GM12878 (cell line): Measurements from ENCODE around the gene DENND6A. TPM values are rescaled to one million over a fixed set of nuclear protein-coding genes. Genes with fewer than 3 reads are reported as not detected.

Experiments
- ATAC-seq: fragments of 200-7000 bp; cut with Tn5 transposase; 3 replicates; pipeline ENCODE4 v1.9.1; 2020; ENCODE audit warnings: mild to moderate bottlenecking, moderate library complexity
- BruUV-seq: library from RNA; stranded (reverse); fragments of 400-500 nt; replicated peaks from 2 replicates; lab custom pipeline; 2021; lab: Mats Ljungman, UMichigan
- CTCF ChIA-PET: fragments of 300-600 bp; sonication (Branson Sonifier 250); formaldehyde crosslinking; extraction: SDS; loops from one replicate; lab custom pipeline; 2021; ENCODE audit warnings: inconsistent platforms; lab: Yijun Ruan, JAX
- POLR2A ChIA-PET: fragments of 350-600 bp; formaldehyde crosslinking; extraction: SDS; loops from one replicate; lab custom pipeline; 2021; ENCODE audit warnings: inconsistent platforms; lab: Charles Lee
- RAD21 ChIA-PET: fragments of 300-600 bp; sonication (Branson Sonifier 250); formaldehyde crosslinking; loops from one replicate; lab custom pipeline; 2023; ENCODE audit warnings: antibody characterized with exemption; ENCODE audit not compliant: unreplicated experiment; lab: Charles Lee
- SMC1A ChIA-PET: fragments of 300-600 bp; sonication (Branson Sonifier 250); formaldehyde crosslinking; loops from one replicate; lab custom pipeline; 2023; ENCODE audit not compliant: unreplicated experiment, uncharacterized antibody; lab: Charles Lee
- DNase-seq: peaks from one replicate; pipeline ENCODE4 v3.0.0-alpha.2; 2011; ENCODE audit warnings: low read depth, low spot score
- FAIRE-seq: peaks from 3 replicates; lab custom pipeline; 2011; peaks lifted over from hg19 to GRCh38; lab: Jason Lieb, UNC
- H2AFZ ChIP-seq: 2 replicates; pipeline ENCODE4 v1.6.0; 2011; ENCODE audit warnings: low read depth, low read length, control low read depth; ENCODE audit not compliant: control insufficient read depth
- H3K27ac ChIP-seq: 2 replicates; pipeline ENCODE4 v1.5.1; 2011; ENCODE audit warnings: control low read depth; ENCODE audit not compliant: control insufficient read depth, insufficient read depth
- H3K27me3 ChIP-seq, 2 experiments: replicated peaks in 1 of 2; 2 replicates each; pipeline versions ENCODE4 v1.6.0 to v1.6.1; 2011; ENCODE audit warnings: low read length in 1 of 2; ENCODE audit not compliant: control insufficient read depth in 2 of 2, insufficient read depth in 2 of 2
- H3K36me3 ChIP-seq, 2 experiments: 2 replicates each; pipeline ENCODE4 v1.5.1; 2011; ENCODE audit warnings: low read length in 1 of 2; ENCODE audit not compliant: control insufficient read depth in 2 of 2, insufficient read depth in 2 of 2
- H3K4me1 ChIP-seq: 2 replicates; pipeline ENCODE4 v1.6.1; 2011; ENCODE audit warnings: mild to moderate bottlenecking, low read length, moderate library complexity, mixed read lengths; ENCODE audit not compliant: control insufficient read depth, insufficient read depth
- H3K4me2 ChIP-seq: 2 replicates; pipeline ENCODE4 v1.6.0; 2011; ENCODE audit warnings: control low read depth; ENCODE audit not compliant: control insufficient read depth, insufficient read depth
- H3K4me3 ChIP-seq: fragments of 200-600 bp; sonication (generic); 2 replicates; pipeline ENCODE4 v1.5.1; 2016
- H3K79me2 ChIP-seq: 2 replicates; pipeline ENCODE4 v1.6.0; 2011; ENCODE audit warnings: low read length; ENCODE audit not compliant: control insufficient read depth, insufficient read depth
- H3K9ac ChIP-seq: 2 replicates; pipeline ENCODE4 v1.8.0; 2011; ENCODE audit warnings: low read length, control low read depth, mixed read lengths; ENCODE audit not compliant: control insufficient read depth, insufficient read depth
- H3K9me3 ChIP-seq: replicated peaks from 3 replicates; pipeline ENCODE4 v1.5.1; 2011; ENCODE audit warnings: mild to moderate bottlenecking, low read length; ENCODE audit not compliant: control insufficient read depth, insufficient read depth
- H4K20me1 ChIP-seq: 2 replicates; pipeline ENCODE4 v1.6.0; 2011; ENCODE audit not compliant: control insufficient read depth, insufficient read depth
- BCL3 ChIP-seq: IDR thresholded peaks from 2 replicates; pipeline ENCODE4 v1.6.1; 2011; ENCODE audit warnings: borderline replicate concordance, low read depth, mild to moderate bottlenecking, moderate library complexity, low read length; ENCODE audit not compliant: insufficient read depth, poor library complexity, severe bottlenecking
- CTCF ChIP-seq, 3 experiments: IDR thresholded peaks in 2 of 3; conservative IDR thresholded peaks in 1 of 3; 2 replicates each; pipeline ENCODE4 v1.5.1; 2011; ENCODE audit warnings: low read depth in 3 of 3, low read length in 3 of 3, mild to moderate bottlenecking in 3 of 3, control low read depth in 2 of 3, moderate library complexity in 2 of 3, inconsistent platforms in 1 of 3, mixed read lengths in 1 of 3; ENCODE audit not compliant: control insufficient read depth in 2 of 3, insufficient read depth in 1 of 3; ENCODE audit errors: extremely low read depth in 1 of 3
- HSF1 ChIP-seq: fragments of 150-350 bp; IDR thresholded peaks from 2 replicates; pipeline ENCODE4 v1.6.1; 2014; ENCODE audit warnings: mild to moderate bottlenecking, low read depth, low read length
- IKZF1 ChIP-seq: fragments of 450-650 bp; conservative IDR thresholded peaks from 2 replicates; pipeline ENCODE4 v1.6.1; 2017; ENCODE audit warnings: antibody characterized with exemption, mild to moderate bottlenecking
- KAT2A ChIP-seq: conservative IDR thresholded peaks from 2 replicates; pipeline ENCODE4 v1.6.1; 2011; ENCODE audit warnings: low read depth, low read length; ENCODE audit not compliant: control insufficient read depth
- NFXL1 ChIP-seq: fragments of 450-650 bp; IDR thresholded peaks from 2 replicates; pipeline ENCODE4 v1.6.1; 2017; ENCODE audit warnings: antibody characterized with exemption, mild to moderate bottlenecking, borderline replicate concordance
- RCOR1 ChIP-seq: conservative IDR thresholded peaks from 2 replicates; pipeline ENCODE4 v1.6.1; 2012; ENCODE audit warnings: low read depth, low read length, improper control_type of control experiment
- USF2 ChIP-seq: IDR thresholded peaks from 2 replicates; pipeline ENCODE4 v1.6.1; 2011; ENCODE audit warnings: low read depth, low read length, improper control_type of control experiment, borderline replicate concordance
- WGBS: methylation state at CpG from one replicate; pipeline ENCODE4 v1.1.6; 2016; ENCODE audit warnings: low lambda C conversion rate; ENCODE audit not compliant: insufficient replicate concordance, insufficient coverage; ENCODE audit errors: missing lambda C conversion rate; 5-methylcytosine and 5-hydroxymethylcytosine counted together
- in situ Hi-C: fragments of 300-500 bp; cut with MboI; formaldehyde crosslinking; loops from 9 replicates; pipeline ENCODE4 v1.14.3; 2018; ENCODE audit warnings: mixed read lengths
- intact Hi-C: fragments of 100-400 bp; cut with micrococcal nuclease; formaldehyde crosslinking; loops from one replicate; pipeline ENCODE4 v1.14.2; 2022; ENCODE audit not compliant: unreplicated experiment
- polyA plus RNA-seq, 11 experiments: library from polyadenylated mRNA; depleted of rRNA in 4 of 11; unstranded in 6 of 11; stranded (reverse) in 5 of 11; fragments of >200 nt; fragmentation: Nextera tagmentation in 4 of 11; fragmentation: Illumina TruSeq in 1 of 11; extraction: Ambion mirVana in 4 of 11; extraction: Trizol in 1 of 11; gene quantifications; 1 replicate in 1 of 11; 2 replicates in 10 of 11; pipeline versions ENCODE4 v1.2.1 to v1.2.3, GENCODE V29; 2011 to 2016; ENCODE audit warnings: inconsistent platforms in 2 of 11, missing spikeins in 2 of 11, low read depth in 1 of 11
- total RNA-seq, 4 experiments: library from RNA; depleted of rRNA in 3 of 4; stranded (reverse); fragments of >200 nt in 3 of 4; fragmentation: Illumina TruSeq in 1 of 4; extraction: Trizol in 1 of 4; gene quantifications; 2 replicates each; pipeline versions ENCODE4 v1.2.1 to v1.2.3, GENCODE V29; 2013 to 2021

The DENND6A gene
- total and polyA plus RNA-seq, 10 of the 15 experiments (the other 5 are each of a cell fraction or from before 2014, with no cell fraction given): 1.8 to 15.3 (median 10.3) TPM

- Histone ChIP-seq H3K9me3 (no peaks in the 10 kb centered on the region), H3K4me1 (no peaks in the 10 kb centered on the region), H3K27ac (no peak overlapping the region), H3K4me2 (no peak overlapping the region)
- DNase-seq (no peak), ATAC-seq (no peak)
- no TSS peak for BruUV-seq
- RAD21 ChIA-PET: no interaction called here
- WGBS: 100% methylated on average over 3 of the region's 3 CpGs
- TF ChIP-seq IKZF1 (no peak), HSF1 (no peak), CTCF (IDR thresholded peaks at IDR 0.05 in 2 of 3, conservative IDR thresholded peaks at IDR 0.05 in 1 of 3; ENCODE audit: control insufficient read depth in 2 of 3, extremely low read depth in 1 of 3, insufficient read depth in 1 of 3, low read depth in 3 of 3, low read length in 3 of 3) (no peak), KAT2A (no peak), BCL3 (no peak), RCOR1 (no peak), USF2 (no peak), NFXL1 (no peak)
- TF ChIP-seq, all 136 proteins: peak for 0
- no peak overlapping the region for H3K4me3 ChIP-seq
- H3K9ac ChIP-seq: no peak overlapping the region
- in situ Hi-C loops (no loop called here), intact Hi-C loops (no loop called here)
- no peaks in the 10 kb centered on the region for H4K20me1 ChIP-seq
- POLR2A ChIA-PET: no interaction called here
- SMC1A ChIA-PET: interaction anchor here (1.1 kb wide), 1 partner anchor 13 kb away, joined by 3 read pairs; no protein-coding TSS in a partner anchor
- no peaks in the 10 kb centered on the region for H3K79me2 ChIP-seq
- FAIRE-seq: no peak
- no peaks in the 10 kb centered on the region for H3K27me3 ChIP-seq
- H2AFZ ChIP-seq: no peak overlapping the region
- no peaks in the 10 kb centered on the region; a peak in 1 of 4 replicates for H3K36me3 ChIP-seq
- CTCF ChIA-PET: no interaction called here
Observed at GRCh38 chr3:57617739-57618138, 75.1 kb downstream of the DENND6A start.
